NOMO-1 (cell line): ENCODE results near the gene OR5M3.

ENCODE experiments used
- DNase-seq, 2 experiments: peaks; one replicate each; lab custom pipeline; 2025; ENCODE audit not compliant: unreplicated experiment in 2 of 2; lab: John Stamatoyannopoulos, UW

Gene OR5M3

DNA sequence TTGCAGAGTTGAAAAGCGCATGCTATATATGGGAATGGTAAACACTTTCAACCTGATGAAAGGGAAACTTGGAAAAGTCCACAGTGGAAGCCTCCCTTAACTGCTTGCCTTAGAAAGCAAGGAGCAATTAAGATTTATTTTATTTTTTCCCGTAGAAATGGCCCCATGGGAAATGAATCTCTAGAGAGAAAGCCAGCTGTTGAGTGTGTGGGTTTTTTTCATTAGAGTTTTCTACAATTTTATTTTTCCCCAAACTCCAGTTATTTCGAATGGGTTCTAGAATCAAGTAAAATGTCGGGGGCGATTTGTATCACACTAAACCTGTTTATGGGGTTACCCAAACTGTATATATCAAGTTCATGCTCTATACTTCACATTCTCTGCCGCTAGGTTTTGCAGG lies at the start of gene OR5M3:
OR5M3 (minus strand) TSS at position 101 of the 400 bp plus-strand sequence. CDS start 2,855 bp downstream, outside the sequence.
- no peak for DNase-seq

DNA sequence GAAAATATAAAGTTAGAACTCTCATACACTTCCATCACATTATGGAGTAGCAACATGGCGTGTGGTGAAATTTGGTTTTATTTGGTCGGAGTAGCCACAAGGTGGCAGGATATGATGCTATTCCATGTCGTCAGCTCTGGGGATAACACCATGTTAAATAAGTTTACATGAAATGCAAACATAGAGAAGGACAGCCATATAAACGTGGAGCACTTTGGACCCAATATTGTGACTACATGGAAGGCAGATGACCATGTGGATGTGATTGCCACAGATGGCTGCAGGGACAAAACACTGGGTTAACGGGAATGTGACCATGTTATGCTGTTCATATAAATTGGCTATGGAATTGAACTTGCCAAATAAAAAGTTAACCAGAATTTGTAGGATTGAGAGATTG lies 48.9 kb upstream of the OR5M3 start:
- DNase-seq = no peak

DNA sequence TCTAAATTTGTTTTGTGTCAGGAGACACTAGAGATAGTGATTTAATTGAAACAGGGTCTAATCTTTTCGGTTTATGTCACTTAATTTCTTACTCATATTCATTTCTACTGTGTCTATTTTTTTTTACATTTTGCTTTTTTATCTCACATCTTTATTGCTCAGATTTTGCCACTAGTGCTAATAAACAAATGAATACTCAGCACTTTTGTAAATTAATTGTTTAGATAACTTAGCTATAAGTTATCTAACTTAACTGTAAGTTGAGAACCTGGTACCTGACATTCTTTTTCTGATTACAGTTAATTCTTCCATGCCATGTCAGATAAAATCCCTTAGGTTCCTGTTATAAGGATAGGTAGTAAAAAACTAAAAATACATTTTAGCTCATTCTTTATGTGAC lies 40.1 kb upstream of the OR5M3 start:
- no peak for DNase-seq

DNA sequence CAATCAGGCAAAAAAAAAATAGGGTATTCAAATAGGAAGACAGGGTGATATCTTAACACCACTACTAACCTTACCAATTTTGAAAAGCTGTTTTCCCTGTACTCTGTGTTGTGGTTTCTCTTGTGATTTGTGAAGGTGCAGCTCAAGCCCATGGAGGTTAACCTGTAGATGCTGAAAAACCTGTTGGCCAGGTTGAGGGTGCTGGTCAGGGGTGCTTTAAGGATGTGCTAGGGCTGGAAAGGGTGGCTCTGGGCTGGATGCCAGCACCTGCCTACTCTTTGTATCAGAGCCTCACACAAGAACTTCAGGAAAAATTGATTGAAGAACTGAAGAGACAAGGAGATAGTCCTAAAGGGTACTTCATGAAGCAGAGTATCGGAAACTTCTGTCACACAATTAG lies 36.3 kb upstream of the OR5M3 start:
- DNase-seq = no peak

DNA sequence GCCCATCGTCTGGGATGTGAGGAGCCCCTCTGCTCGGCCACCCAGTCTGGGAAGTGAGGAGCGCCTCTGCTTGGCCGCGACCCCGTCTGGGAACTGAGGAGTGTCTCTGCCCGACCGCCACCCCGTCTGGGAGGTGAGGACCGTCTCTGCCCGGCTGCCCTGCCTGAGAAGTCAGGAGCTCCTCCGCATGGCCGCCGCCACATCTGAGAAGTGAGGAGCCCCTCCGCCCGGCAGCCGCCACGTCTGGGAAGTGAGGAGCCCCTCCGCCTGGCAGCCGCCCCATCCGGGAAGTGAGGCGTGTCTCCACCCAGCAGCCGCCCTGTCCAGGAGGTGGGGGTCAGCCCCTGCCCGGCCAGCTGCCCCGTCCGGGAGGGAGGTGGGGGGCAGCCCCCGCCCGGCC lies 23.9 kb upstream of the OR5M3 start:
- no peak for DNase-seq

DNA sequence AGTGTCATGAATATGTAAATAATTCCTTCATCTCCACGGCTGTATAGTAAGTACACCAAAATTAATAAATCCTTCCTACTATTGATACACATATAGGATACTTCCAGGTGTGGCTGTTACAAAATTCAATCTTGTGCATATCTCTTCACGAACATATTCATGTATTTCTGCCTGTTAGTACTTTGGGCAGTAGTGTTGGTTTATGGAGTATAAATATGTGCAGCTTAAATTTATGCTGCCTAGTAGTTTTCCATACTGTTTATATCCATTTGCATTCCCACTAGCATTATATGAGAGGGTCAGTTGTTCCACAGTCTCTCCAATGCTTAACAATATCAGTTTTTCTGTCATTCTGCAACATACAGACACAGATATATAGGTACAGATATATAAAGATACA lies 22.0 kb upstream of the OR5M3 start:
- DNase-seq = no peak

DNA sequence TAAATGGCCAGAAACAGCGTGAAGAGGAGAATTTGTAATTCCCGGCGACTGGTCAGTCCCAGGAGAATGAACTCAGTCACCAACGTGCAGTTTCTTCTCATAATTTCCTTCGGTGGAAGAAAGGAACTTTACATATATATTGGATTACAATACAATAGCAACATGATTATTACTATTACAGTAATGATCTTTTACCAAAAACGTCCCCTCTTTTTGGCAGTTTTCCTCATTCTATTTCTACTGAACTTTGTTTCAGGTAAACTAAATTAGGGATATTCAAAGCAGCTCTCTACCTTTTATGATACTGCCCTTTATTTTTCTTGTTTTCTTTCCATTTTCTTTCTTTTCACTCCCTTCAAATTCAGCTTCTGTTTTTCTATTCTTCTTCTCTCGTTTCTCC lies 18.1 kb upstream of the OR5M3 start, which contains the start of gene OR5M8:
OR5M8 (minus strand) TSS at position 101 of the 400 bp plus-strand sequence; CDS start at position 101, 0 bp downstream.
- no peak for DNase-seq

DNA sequence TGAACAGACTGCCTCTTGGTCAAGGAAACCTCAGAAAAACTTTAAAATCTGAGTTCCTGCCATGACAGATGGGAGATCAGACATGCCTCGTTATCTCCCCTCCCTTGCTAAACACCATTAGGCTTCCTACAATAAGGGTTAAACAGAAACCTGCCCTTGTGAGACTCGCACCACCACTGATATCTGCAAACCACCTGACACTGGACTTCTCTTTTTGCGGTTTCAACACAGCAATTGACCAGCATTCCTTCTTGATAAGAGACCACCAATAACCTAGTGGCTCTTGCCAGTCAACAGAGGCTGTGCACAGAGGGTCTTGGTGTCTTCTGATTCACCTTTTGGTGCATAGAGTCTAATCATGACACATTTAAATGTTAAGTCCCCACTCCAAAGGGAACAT lies 13.6 kb upstream of the OR5M3 start:
- DNase-seq = no peak

DNA sequence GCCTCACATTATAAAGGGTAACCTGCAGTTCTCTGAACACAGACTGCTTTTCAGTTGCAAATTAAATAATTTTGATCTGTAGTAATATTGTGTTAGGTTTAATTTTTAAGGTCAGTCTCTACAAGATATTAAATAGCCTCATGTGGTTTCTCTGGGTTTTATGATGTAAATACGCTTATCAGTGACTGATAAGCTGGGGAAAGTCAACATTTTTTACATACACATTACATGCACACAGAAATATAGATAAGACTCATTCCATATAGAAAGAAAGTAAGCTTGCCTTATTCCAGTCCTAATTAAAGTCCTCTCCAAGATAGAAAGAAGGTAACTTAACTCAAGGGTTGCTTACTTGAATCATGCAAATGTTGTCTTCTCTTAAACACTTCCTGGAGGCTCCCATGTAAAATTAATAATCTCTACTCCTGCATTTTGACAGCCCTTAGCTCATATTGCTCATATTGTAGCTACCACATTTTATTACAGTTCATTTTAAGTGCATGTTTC lies 1.6 kb upstream of the OR5M3 start:
- no peak for DNase-seq

DNA sequence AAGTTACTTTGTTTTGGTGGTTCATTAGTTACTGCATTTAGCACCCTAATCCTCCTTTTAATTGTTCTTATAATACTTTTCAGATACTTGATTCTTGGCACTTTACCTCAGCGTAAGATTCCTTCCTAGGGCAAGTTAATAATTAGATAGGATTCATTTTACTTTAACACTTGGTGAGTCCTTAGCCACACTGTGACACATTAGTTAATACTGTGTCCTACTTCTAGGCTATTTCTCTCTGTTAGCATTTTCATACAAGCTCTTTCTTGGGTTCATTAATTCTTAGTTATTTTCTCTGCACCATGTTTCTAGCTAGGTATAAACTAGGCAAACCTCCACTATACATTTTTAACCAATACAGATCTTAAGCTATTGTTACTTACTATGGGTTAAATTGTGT lies 16.1 kb downstream of the OR5M3 start:
- DNase-seq = no peak

DNA sequence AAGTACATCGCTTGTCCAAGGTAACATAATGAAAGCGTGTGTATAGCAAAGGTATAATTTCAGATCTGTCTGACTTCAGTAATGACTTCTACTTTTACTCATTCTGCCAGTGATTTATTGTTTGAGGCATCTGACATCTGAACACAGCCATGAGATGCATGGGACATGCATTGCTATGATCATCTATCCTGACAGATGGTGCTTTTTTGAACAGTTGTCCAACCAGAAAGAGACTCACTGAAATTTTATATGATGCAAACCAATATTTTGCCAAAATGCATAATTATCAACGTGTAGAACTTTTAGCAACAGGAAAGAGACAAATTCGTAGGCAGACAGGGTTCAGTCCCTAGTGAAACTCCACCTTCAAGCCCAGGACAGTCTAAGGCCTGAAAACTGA lies 19.6 kb downstream of the OR5M3 start:
- no peak for DNase-seq
